HCT116 (cell line): ENCODE data around the gene BICD1. TPM values are rescaled to one million over a fixed set of nuclear protein-coding genes. Genes with fewer than 3 reads are reported as not detected.

Source experiments
- ATAC-seq: fragments of 200-7000 bp; cut with Tn5 transposase; 2 replicates; pipeline ENCODE4 v1.9.1; 2020; ENCODE audit warnings: mild to moderate bottlenecking, moderate library complexity
- BruUV-seq: library from RNA; stranded (reverse); fragments of 400-500 nt; replicated peaks from 2 replicates; lab custom pipeline; 2021; lab: Mats Ljungman, UMichigan
- CTCF ChIA-PET: fragments of 300-600 bp; sonication (Branson Sonifier 250); formaldehyde crosslinking; loops from one replicate; lab custom pipeline; 2021; ENCODE audit warnings: antibody characterized with exemption; lab: Charles Lee
- POLR2A ChIA-PET: fragments of 300-600, 350-600 bp; sonication (Branson Sonifier 250); formaldehyde crosslinking; loops from one replicate; lab custom pipeline; 2021; ENCODE audit warnings: antibody characterized with exemption; lab: Charles Lee
- RAD21 ChIA-PET, 2 experiments: fragments of 300-600 bp; sonication (Branson Sonifier 250); formaldehyde crosslinking; loops; one replicate each; lab custom pipeline; 2023; ENCODE audit warnings: low total read pairs in 2 of 2; ENCODE audit not compliant: uncharacterized antibody in 2 of 2, unreplicated experiment in 2 of 2, low non-redundant PET in 1 of 2; lab: Charles Lee
- DNase-seq: peaks from one replicate; pipeline ENCODE4 v3.0.0-alpha.2; 2010; ENCODE audit warnings: low read depth, low spot score
- H2AFZ ChIP-seq: fragments of 200-600 bp; shearing (Covaris generic), sonication (generic); 2 replicates; pipeline ENCODE4 v1.6.1; 2017; ENCODE audit warnings: low read depth, mixed run types, mixed read lengths, antibody characterized with exemption, low read length; ENCODE audit not compliant: poor library complexity, severe bottlenecking
- H3K27ac ChIP-seq: 2 replicates; pipeline ENCODE4 v1.5.1; 2012; ENCODE audit warnings: low read depth, low read length
- H3K27me3 ChIP-seq: fragments of 200-600 bp; sonication (generic); 2 replicates; pipeline ENCODE4 v1.6.1; 2016; ENCODE audit warnings: mixed run types, low read length, mixed read lengths; ENCODE audit not compliant: insufficient read depth
- H3K36me3 ChIP-seq, 2 experiments: fragments of 200-500 bp in 1 of 2; fragments of 200-600 bp in 1 of 2; sonication (Bioruptor generic) in 1 of 2; sonication (generic) in 1 of 2; 2 replicates each; pipeline versions ENCODE4 v1.5.1 to v1.6.1; 2014 to 2016; ENCODE audit warnings: low read length in 2 of 2, inconsistent platforms in 1 of 2, mixed read lengths in 1 of 2, mixed run types in 1 of 2; ENCODE audit not compliant: insufficient read depth in 2 of 2, control insufficient read depth in 1 of 2
- H3K4me1 ChIP-seq, 2 experiments: fragments of 200-600 bp in 1 of 2; sonication (generic) in 1 of 2; 2 replicates each; pipeline versions ENCODE4 v1.5.1 to v1.6.1; 2012 to 2017; ENCODE audit warnings: low read length in 2 of 2, inconsistent platforms in 1 of 2, mild to moderate bottlenecking in 1 of 2, mixed read lengths in 1 of 2, mixed run types in 1 of 2, moderate library complexity in 1 of 2; ENCODE audit not compliant: insufficient read depth in 2 of 2, control insufficient read depth in 1 of 2
- H3K4me2 ChIP-seq: fragments of 200-600 bp; sonication (generic); 2 replicates; pipeline ENCODE4 v1.6.1; 2017; ENCODE audit warnings: mixed run types, low read length, mixed read lengths
- H3K4me3 ChIP-seq, 2 experiments: fragments of 200-600 bp in 1 of 2; sonication (generic) in 1 of 2; replicated peaks in 1 of 2; 2 replicates each; pipeline ENCODE4 v1.5.1; 2011 to 2016; ENCODE audit warnings: low read length in 2 of 2, control low read depth in 1 of 2, low read depth in 1 of 2, mild to moderate bottlenecking in 1 of 2, mixed read lengths in 1 of 2, mixed run types in 1 of 2
- H3K79me2 ChIP-seq: fragments of 200-600 bp; sonication (generic); 2 replicates; pipeline ENCODE4 v1.6.1; 2017; ENCODE audit warnings: mild to moderate bottlenecking, mixed run types, low read length, moderate library complexity, mixed read lengths; ENCODE audit not compliant: insufficient read depth
- H3K9ac ChIP-seq: fragments of 200-600 bp; sonication (generic); 2 replicates; pipeline ENCODE4 v1.6.1; 2016; ENCODE audit warnings: low read length, mixed read lengths
- H3K9me2 ChIP-seq: fragments of 200-600 bp; sonication (generic), shearing (Covaris generic); 2 replicates; pipeline ENCODE4 v1.6.1; 2017; ENCODE audit warnings: mixed run types, mild to moderate bottlenecking, moderate library complexity; ENCODE audit not compliant: insufficient read depth
- H3K9me3 ChIP-seq, 2 experiments: fragments of 200-500 bp in 1 of 2; fragments of 200-600 bp in 1 of 2; sonication (Bioruptor generic) in 1 of 2; sonication (generic) in 1 of 2; 2 replicates each; pipeline ENCODE4 v1.6.1; 2014 to 2017; ENCODE audit warnings: low read length in 2 of 2, mixed read lengths in 2 of 2, inconsistent platforms in 1 of 2, low read depth in 1 of 2, mild to moderate bottlenecking in 1 of 2, mixed run types in 1 of 2, moderate library complexity in 1 of 2; ENCODE audit not compliant: control insufficient read depth in 1 of 2, insufficient read depth in 1 of 2
- H4K20me1 ChIP-seq: fragments of 200-600 bp; sonication (generic), shearing (Covaris generic); 2 replicates; pipeline ENCODE4 v1.6.1; 2017; ENCODE audit warnings: mixed run types, mild to moderate bottlenecking, moderate library complexity; ENCODE audit not compliant: insufficient read depth
- CEBPB ChIP-seq: IDR thresholded peaks from 2 replicates; pipeline ENCODE4 v1.6.1; 2012; ENCODE audit warnings: low read depth
- EGR1 ChIP-seq: IDR thresholded peaks from 2 replicates; pipeline ENCODE4 v1.6.1; 2012; ENCODE audit warnings: low read depth
- FOSL1 ChIP-seq: IDR thresholded peaks from 2 replicates; pipeline ENCODE4 v1.6.1; 2012; ENCODE audit warnings: low read depth
- JUND ChIP-seq: IDR thresholded peaks from 2 replicates; pipeline ENCODE4 v1.6.1; 2012
- POLR2A ChIP-seq: IDR thresholded peaks from 2 replicates; pipeline ENCODE4 v1.7.0; 2011; ENCODE audit warnings: borderline replicate concordance; ENCODE audit not compliant: insufficient read depth, insufficient read length; ENCODE audit errors: extremely low read depth
- RAD21 ChIP-seq: IDR thresholded peaks from 2 replicates; pipeline ENCODE4 v1.6.1; 2012; ENCODE audit warnings: low read depth, mild to moderate bottlenecking
- SIN3A ChIP-seq: IDR thresholded peaks from 2 replicates; pipeline ENCODE4 v1.6.1; 2012; ENCODE audit warnings: low read depth
- SP1 ChIP-seq: IDR thresholded peaks from 2 replicates; pipeline ENCODE4 v1.6.1; 2012; ENCODE audit warnings: low read depth
- SRF ChIP-seq: IDR thresholded peaks from 2 replicates; pipeline ENCODE4 v1.6.1; 2012; ENCODE audit warnings: low read depth
- YY1 ChIP-seq: IDR thresholded peaks from 2 replicates; pipeline ENCODE4 v1.6.1; 2011; ENCODE audit warnings: low read length, low read depth, moderate library complexity, mild to moderate bottlenecking; ENCODE audit not compliant: insufficient replicate concordance; ENCODE audit errors: extremely low read depth
- ZFX ChIP-seq: fragments of 450-650 bp; IDR thresholded peaks from 2 replicates; pipeline ENCODE4 v1.6.1; 2017
- ZNF274 ChIP-seq: fragments of 200-500 bp; sonication (Bioruptor generic); IDR thresholded peaks from 2 replicates; pipeline ENCODE4 v1.6.1; 2014; ENCODE audit warnings: mild to moderate bottlenecking, low read depth, low read length, inconsistent platforms
- intact Hi-C: fragments of 100-400 bp; cut with micrococcal nuclease; formaldehyde crosslinking; loops from 2 replicates; pipeline ENCODE4 v1.10.0; 2022
- total RNA-seq: library from RNA; stranded (reverse); gene quantifications from one replicate; pipeline ENCODE4 v1.2.1, GENCODE V29; 2021; ENCODE audit not compliant: unreplicated experiment
- TF ChIP-seq, protein P1 (sequence below): IDR thresholded peaks from 2 replicates; pipeline ENCODE4 v1.6.1; 2012
- TF ChIP-seq, protein P2 (sequence below): IDR thresholded peaks from 2 replicates; pipeline ENCODE4 v1.6.1; 2012
- TF ChIP-seq, protein P3 (sequence below): IDR thresholded peaks from 2 replicates; pipeline ENCODE4 v1.6.1; 2012; ENCODE audit warnings: low read depth
- TF ChIP-seq, protein P4 (sequence below): IDR thresholded peaks from 2 replicates; pipeline ENCODE4 v1.6.1; 2011; ENCODE audit warnings: mild to moderate bottlenecking, low read length, moderate library complexity; ENCODE audit not compliant: insufficient replicate concordance; ENCODE audit errors: extremely low read depth

Gene BICD1
- total RNA-seq, 1 experiment from 2014 or later: 32.5 TPM

DNA sequence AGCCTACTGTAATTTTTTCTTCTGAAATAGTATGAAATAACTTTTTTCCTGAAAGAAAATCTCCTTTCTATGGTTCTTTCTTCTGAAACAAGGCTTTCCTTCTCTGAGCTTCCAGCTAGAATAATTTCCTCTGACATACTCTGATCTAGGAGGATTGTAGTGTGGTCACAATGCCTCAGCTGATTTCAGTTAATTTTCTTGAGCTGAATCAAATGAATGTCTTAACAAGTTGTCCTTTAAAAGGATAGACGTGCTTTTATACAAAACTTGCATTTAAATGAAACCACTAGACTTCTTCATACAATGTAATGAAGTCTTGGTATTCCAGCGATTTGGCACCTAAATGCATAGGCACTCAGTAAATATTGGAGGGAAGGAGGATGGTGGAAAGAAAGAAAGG, 94.4 kb downstream of the BICD1 start:
- ChIA-PET POLR2A (no interaction called here), CTCF (no interaction called here), RAD21 (no interaction called here)
- Histone ChIP-seq H4K20me1 (no peaks in the 10 kb centered on the region), H3K27ac (no peak overlapping the region), H3K79me2 (no peaks in the 10 kb centered on the region), H3K27me3 (no peaks in the 10 kb centered on the region), H3K4me2 (no peak overlapping the region), H3K4me1 (peaks cover 0 to 7% of the 10 kb centered on the region in 2 experiments; a peak in 1 of 4 replicates), H2AFZ (no peak overlapping the region), H3K9me2 (no peaks in the 10 kb centered on the region), H3K9me3 (no peaks in the 10 kb centered on the region), H3K4me3 (no peak overlapping the region), H3K9ac (no peak overlapping the region), H3K36me3 (no peaks in the 10 kb centered on the region)
- intact Hi-C loops: no loop called here
- BruUV-seq: no TSS peak
- DNase-seq (no peak), ATAC-seq (no peak)
- TF ChIP-seq CEBPB (no peak), RAD21 (no peak), JUND (no peak), ZFX (no peak), EGR1 (no peak), SRF (no peak), ZNF274 (no peak), FOSL1 (no peak)
- TF ChIP-seq, protein P1, sequence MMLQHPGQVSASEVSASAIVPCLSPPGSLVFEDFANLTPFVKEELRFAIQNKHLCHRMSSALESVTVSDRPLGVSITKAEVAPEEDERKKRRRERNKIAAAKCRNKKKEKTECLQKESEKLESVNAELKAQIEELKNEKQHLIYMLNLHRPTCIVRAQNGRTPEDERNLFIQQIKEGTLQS: no peak

DNA sequence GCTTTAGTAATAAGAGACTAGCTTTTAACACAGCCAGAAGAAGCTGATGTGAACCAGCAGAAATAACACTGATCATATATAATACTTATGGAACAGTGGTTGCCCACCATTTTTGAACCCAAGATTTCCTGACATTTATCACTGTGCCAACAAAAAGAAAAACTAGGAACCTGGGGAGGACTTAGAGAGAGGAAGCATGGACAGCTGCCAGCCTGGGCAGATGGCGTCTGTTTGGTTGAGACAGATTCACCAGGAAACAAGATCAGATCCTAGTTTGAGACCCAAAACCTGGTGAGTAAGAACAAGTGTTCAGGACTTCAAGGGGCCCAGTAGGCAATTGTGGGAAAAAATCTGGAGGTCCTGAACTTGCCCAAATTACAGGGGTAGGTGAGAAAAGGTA, 95.3 kb downstream of the BICD1 start:
- TF ChIP-seq SRF (no peak), RAD21 (no peak), FOSL1 (no peak), SIN3A (no peak), POLR2A (no peak), ZFX (no peak), SP1 (no peak), EGR1 (no peak), YY1 (no peak)
- TF ChIP-seq, protein P2, sequence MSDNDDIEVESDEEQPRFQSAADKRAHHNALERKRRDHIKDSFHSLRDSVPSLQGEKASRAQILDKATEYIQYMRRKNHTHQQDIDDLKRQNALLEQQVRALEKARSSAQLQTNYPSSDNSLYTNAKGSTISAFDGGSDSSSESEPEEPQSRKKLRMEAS: no peak
- TF ChIP-seq, protein P3, sequence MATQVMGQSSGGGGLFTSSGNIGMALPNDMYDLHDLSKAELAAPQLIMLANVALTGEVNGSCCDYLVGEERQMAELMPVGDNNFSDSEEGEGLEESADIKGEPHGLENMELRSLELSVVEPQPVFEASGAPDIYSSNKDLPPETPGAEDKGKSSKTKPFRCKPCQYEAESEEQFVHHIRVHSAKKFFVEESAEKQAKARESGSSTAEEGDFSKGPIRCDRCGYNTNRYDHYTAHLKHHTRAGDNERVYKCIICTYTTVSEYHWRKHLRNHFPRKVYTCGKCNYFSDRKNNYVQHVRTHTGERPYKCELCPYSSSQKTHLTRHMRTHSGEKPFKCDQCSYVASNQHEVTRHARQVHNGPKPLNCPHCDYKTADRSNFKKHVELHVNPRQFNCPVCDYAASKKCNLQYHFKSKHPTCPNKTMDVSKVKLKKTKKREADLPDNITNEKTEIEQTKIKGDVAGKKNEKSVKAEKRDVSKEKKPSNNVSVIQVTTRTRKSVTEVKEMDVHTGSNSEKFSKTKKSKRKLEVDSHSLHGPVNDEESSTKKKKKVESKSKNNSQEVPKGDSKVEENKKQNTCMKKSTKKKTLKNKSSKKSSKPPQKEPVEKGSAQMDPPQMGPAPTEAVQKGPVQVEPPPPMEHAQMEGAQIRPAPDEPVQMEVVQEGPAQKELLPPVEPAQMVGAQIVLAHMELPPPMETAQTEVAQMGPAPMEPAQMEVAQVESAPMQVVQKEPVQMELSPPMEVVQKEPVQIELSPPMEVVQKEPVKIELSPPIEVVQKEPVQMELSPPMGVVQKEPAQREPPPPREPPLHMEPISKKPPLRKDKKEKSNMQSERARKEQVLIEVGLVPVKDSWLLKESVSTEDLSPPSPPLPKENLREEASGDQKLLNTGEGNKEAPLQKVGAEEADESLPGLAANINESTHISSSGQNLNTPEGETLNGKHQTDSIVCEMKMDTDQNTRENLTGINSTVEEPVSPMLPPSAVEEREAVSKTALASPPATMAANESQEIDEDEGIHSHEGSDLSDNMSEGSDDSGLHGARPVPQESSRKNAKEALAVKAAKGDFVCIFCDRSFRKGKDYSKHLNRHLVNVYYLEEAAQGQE: no peak
- TF ChIP-seq, protein P4, sequence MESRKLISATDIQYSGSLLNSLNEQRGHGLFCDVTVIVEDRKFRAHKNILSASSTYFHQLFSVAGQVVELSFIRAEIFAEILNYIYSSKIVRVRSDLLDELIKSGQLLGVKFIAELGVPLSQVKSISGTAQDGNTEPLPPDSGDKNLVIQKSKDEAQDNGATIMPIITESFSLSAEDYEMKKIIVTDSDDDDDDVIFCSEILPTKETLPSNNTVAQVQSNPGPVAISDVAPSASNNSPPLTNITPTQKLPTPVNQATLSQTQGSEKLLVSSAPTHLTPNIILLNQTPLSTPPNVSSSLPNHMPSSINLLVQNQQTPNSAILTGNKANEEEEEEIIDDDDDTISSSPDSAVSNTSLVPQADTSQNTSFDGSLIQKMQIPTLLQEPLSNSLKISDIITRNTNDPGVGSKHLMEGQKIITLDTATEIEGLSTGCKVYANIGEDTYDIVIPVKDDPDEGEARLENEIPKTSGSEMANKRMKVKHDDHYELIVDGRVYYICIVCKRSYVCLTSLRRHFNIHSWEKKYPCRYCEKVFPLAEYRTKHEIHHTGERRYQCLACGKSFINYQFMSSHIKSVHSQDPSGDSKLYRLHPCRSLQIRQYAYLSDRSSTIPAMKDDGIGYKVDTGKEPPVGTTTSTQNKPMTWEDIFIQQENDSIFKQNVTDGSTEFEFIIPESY: no peak
- POLR2A ChIA-PET: no interaction called here

More for the DNA sequence above, 95.3 kb downstream of the BICD1 start:
- ChIA-PET CTCF (no interaction called here), RAD21 (no interaction called here)
- no peaks in the 10 kb centered on the region for H3K27me3 ChIP-seq
- H3K4me1 ChIP-seq: peaks cover 0 to 7% of the 10 kb centered on the region in 2 experiments; a peak in 1 of 4 replicates
- no peak overlapping the region for H3K4me2 ChIP-seq
- H3K79me2 ChIP-seq: no peaks in the 10 kb centered on the region
- intact Hi-C loops: no loop called here
- no peak overlapping the region for H3K4me3 ChIP-seq
- H3K27ac ChIP-seq: no peak overlapping the region
- H3K9ac ChIP-seq: no peak overlapping the region
- no peaks in the 10 kb centered on the region for H3K9me2 ChIP-seq
- no TSS peak for BruUV-seq
- no peaks in the 10 kb centered on the region for H3K36me3 ChIP-seq
- H3K9me3 ChIP-seq: no peaks in the 10 kb centered on the region
- DNase-seq (no peak), ATAC-seq (no peak)
- H2AFZ ChIP-seq: no peak overlapping the region
- no peaks in the 10 kb centered on the region for H4K20me1 ChIP-seq
